ENCODE results near the gene STIMATE.

The STIMATE gene

DNA sequence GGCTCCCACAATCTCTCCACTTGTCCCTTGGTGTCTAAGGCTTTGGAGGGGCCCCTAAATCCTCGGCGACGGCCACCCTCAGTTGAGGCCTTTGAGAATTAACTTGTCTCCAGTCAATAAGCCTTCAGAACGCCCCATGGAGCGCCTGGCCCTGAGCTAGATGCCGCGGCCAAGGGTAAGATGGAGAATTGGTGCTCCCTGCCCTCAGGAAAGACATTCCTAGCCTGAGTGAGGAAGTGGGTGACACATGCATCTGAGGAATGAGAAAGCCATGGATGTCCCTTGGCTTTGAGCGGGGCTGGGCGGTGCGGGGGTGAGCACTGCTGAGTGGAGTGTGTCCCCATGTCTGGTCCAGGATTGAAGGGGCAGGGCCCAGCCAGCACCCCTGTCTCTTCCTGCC lies 80.1 kb downstream of the STIMATE start:
- DNase-seq (ENCODE audit: low read depth in 2 of 2) = no peak

DNA sequence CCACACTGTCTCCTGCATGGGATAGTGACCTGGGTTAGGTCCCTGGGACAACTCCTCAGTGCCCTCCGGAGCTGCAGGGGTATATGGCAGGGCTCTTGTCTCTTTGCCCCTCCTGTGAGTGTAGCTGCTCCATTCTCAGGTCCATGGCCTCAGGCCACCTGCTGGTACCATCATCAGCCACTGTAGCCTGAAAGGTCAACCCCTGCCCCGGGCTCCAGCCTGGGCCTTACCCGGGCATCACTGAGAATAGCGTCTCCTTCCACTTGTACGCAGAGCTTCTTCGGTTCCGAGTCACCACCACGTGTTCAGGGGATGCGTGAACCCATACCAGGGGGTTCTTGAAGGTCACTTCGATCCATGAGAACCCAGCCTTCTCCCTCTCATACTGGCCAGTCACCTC lies 80.7 kb downstream of the STIMATE start:
- DNase-seq (ENCODE audit: low read depth in 2 of 2) = no peak

DNA sequence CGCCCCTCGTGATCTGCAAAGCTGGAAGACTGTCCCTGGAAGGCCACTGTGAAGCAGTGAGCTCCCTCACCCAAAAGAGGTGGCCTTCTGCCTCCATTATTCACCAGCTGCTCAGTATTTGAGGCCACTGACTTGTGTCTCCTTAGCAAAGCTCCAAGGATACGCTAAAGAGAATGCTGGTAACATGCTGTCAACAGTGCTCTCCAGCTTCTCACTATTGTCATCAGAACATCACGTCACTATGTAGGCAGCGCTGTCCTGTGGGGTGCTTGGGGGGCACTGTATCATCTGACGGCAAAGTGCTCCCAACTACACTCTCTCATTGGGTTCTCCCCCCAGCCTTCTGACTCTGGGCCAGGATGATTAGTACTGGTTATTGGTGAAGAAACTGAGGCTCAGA lies 81.1 kb downstream of the STIMATE start:
- DNase-seq (ENCODE audit: low read depth in 2 of 2) = no peak

DNA sequence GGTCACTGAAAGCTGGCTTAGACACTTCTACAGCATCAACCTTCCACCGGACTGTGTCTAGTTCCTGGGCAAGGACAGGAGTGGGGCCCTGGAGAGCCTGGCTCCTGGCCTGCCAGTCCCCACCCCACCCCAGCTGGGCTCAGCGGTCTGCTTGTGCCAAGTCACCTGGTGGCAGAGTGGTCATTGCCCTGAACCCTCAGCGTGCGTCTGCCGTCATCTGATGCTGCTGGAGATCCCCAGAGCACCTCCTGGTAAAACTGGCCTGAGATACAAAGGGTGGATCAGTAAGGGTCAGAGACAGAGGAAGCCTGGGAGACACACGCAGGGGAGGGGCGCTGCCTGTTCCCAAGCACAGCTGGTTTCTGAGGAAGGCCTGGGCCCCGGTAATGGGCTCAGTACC lies 83.5 kb downstream of the STIMATE start:
- no peak for DNase-seq (ENCODE audit: low read depth in 2 of 2)

DNA sequence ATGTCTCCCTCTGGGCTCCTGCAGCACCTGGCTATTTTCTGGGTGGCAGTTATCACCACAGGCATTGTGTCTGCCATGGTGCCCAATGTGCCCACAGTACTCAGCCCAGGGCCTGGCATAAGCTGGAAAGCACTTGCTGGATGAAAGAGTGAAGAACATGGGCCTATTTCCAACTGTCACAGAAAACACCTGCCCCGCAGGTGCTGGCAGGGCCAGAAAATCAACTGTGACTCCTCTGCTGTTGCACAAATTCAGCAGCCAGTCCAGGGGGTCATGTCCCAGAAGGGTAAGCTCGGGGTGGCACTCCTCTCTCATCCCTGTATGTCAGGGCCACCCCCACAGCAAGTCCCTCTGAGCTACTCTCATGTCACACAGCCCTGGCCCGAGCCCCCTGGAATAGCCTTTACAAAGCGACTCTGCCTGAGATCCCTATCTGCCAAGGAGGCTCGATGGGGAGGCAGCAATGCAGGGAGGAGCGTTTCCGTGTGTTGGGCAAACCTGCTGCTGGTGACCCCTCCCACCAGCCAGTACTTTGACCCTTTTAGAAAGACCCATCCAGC lies 85.8 kb downstream of the STIMATE start:
- DNase-seq (ENCODE audit: low read depth in 2 of 2) = no peak

DNA sequence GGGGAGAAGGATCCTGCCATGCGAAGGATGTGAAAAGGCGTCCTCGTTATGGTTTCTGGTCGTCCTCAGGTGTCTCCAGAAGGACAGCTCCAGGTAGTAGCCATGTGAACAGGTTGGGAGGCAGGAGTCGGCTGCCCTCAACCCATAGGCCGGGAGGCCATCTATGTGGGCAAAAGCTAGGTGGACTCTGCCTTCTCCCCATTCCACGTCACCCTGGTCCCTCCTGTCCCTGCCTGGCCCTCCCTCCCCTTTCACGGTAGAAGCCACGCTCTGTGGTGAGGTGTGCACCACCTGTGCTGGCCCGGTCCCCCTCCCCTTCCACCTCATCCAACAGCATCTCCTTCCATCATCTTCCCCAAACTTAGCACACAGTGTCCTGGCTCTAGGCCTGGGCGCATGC lies 86.4 kb downstream of the STIMATE start:
- no peak for DNase-seq (ENCODE audit: low read depth in 2 of 2)

DNA sequence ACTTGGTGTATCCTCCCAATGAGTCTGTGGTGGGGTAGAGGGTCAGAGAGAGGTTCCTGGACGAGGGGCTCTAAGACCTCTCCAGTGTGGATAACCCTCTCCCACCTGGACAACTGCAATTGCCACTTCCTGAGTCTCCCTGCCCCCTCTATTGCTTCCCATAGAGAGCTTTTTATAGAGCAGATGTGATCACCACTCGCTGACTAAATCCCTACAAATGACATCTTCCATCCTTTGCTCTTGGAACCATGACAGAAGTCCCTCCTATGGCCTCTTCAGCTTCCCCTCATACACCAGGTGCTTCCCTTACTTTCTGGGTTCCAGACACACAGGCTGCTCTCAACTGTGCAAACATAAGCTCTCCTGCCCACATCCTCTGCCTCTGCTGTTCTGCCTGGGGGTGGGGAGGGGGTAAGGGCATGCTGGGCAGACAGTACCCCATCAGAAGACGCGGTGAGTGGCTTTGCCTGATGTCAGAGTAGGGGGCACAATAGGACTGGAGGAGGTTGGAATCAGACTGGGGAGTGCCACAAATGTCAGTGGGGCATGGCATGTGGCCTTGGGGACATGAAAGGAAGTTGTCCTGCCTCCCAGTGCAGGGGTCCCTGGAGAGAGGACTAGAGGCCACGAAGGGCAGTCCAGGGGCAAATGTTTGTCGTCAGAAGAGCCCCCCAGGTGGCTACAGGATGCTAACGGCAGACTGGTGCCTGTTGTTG lies 87.5 kb downstream of the STIMATE start:
- no peak for DNase-seq (ENCODE audit: low read depth in 2 of 2)

DNA sequence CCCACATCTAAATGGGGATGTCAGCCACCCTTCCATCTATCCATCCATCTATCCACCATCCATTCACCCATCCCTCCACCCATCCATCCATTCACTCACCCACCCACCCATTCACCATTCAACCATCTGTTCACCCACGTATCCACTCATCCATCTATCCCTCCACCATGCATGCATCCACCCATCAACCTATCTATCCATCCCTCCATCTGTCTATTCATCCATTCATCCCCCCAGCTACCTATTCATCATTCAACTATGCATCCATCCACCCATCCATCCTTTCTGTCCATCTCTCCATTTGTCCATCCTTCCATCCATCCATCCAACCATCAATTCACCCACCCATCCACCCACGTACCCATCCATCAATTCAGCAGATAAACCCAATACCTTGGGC lies 88.2 kb downstream of the STIMATE start:
- DNase-seq (ENCODE audit: low read depth in 2 of 2) = no peak

DNA sequence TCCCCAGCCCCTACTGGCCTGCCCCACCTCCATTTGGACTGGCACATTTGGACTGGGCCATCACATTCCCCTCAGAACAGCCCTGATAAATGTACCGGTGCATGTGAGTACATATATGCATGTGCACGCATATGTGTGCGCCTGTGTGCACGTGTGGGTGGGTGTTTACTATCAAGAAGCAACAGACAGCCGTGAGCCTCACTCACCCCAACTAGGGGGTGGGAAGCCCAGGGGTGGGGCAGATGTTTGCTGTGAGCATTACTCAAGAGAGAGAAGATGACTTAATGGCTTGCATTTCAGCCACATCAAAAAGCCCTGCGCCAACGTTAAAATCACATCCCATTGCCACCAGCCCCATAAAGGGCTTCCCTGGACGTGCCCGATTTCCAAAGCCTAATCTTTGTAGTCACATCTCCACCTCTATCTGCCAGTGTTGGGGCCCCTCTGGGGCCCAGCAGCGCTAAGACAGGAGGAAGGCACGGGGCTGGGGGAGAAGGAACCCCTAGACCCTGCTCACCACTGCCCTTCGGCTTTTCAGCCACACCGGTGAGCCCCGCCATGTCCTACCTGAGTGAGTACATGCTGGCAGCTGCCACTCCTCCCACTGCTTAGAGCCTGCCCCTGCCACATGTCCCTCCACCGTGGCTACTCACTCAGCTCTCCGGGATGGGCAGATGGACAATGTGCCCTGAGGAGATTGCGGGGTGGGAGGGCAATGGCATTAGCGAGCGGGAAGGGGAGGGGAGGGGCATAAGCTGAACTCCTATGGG lies 91.9 kb downstream of the STIMATE start:
- DNase-seq (ENCODE audit: low read depth in 2 of 2) = no peak

DNA sequence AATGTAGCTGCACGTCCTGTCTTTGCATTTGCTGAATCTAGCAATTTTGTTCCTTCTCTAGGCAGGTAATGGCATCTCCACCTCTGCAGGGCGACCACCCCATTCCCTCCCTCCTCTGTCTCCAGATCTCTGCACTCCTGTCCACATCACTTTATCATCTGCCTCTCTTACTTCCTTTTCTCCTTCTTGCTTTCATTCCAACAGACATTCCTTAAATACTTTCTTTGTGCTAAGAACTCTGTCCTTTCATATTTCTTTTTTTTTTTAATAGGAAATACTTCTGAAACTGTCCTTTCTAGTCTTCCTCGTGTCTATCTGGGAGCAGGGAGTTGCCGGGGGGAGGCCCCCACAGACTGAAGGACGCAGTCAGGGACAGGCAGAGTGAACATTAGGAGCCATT lies 95.5 kb downstream of the STIMATE start:
- no peak for DNase-seq (ENCODE audit: low read depth in 2 of 2)

DNA sequence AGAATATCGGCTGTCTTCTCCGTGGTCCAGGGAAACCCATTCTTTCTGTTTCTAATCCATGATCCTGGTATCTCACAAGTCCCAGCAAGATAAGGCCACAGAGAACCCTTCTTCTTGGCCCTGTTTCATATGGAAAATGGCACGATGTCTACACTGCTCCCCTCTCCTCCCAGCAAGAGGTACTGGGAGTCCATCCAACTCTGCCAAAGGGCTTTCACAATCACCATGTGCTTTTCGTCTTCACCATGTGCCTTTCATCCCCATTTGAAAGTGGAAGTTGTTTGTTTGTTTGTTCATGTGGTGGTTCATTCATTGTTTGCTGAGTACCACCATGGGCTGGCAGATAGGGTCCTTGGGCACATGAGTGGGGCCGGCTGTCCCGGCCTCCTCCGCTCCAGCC lies 97.3 kb downstream of the STIMATE start:
- DNase-seq (ENCODE audit: low read depth in 2 of 2) = no peak

DNA sequence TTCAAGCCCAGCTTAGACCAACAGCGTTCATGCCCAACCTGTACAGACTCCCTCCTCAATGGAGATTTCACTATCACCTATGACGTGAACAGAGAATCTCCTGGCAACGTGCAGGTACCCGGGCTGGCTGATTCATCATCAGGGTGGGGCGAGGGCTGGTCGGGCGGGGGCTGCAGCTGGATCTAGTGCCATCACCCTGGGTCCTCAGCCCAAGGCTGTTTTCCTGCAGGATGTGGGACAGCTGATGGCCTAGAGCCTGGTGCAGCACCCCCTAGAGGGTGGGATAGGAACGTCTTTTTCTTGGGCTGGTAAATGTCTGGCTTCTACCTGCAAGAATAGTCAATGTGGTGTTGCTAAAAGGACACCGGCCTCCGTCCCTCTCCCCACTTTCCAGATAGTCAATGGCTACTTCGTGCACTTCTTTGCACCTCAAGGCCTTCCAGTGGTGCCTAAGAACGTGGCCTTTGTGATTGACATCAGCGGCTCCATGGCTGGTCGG lies 98.3 kb downstream of the STIMATE start:
- DNase-seq (ENCODE audit: low read depth in 2 of 2) = no peak

DNA sequence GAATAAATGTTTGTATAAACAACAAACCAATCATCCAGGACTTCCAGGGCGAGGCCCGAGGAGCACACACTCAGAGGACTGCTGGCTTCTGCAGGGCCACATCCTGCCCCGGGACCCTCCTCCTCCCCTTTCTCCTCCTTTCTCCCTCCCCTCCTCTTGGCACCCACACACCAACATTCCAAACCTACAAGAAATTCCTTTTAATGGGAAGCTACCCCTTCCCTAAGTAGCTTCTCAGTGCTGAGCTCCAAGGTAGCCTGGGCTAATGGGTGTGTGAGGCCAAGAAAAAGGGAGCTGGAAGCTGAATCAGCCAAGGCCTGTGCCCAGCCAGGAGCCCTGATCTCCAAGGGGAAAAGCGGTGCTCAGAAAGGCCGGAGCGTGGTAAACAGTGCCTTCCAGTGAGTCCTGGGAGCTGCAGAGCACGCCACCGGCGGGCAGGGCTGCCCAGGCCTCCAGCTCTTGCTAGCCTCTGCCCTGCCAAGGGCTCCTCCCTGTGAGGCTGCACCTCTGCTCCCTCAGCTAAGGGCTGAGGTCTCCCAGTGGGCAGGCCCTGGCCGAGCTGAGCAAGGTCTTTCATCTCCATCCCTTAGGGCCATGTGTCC lies 98.9 kb downstream of the STIMATE start:
- no peak for DNase-seq (ENCODE audit: low read depth in 2 of 2)

DNA sequence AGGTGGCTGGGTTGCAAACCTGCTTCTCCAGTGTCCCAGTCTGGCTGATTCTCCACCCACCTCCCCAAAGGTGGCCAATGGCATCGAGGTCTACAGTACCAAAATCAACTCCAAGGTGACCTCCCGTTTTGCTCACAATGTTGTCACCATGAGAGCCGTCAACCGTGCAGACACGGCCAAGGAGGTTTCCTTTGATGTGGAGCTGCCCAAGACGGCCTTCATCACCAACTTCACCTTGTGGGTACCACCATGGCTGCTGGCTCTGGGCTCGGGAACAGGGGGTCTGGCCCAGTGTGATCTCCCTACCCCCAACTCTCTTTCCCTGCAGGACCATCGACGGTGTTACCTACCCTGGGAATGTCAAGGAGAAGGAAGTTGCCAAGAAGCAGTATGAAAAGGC lies 100.9 kb downstream of the STIMATE start:
- DNase-seq (ENCODE audit: low read depth in 2 of 2) = no peak

DNA sequence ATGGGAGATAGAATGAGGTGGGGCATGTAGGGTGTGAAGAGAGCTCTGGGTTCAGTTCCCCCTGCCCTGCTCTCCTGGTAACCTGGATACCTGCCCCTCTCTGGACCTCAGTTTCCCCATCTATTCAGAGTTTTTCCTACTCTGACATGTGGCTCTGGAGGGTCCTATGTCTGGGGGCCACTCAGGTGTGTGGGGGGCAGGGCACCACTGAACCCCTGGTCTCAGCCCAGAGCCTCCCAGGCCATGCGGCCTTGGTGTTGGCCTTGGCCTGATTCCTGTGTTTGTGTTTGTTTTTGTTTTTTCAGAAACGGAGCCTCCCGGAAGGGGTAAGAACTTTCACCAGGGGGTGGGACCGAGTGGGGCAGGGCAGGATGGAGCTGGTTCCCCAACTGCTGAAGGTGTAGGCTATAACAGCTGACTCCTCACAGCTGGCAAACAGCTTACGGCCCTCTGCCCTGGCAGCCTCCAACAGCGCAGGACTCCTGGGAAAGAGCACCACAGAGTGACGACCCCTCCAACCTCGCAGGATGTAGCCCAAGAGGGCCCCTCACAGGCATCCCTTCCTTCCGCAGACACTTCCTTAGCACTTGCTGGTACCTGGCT lies 101.9 kb downstream of the STIMATE start:
- DNase-seq (ENCODE audit: low read depth in 2 of 2) = no peak

DNA sequence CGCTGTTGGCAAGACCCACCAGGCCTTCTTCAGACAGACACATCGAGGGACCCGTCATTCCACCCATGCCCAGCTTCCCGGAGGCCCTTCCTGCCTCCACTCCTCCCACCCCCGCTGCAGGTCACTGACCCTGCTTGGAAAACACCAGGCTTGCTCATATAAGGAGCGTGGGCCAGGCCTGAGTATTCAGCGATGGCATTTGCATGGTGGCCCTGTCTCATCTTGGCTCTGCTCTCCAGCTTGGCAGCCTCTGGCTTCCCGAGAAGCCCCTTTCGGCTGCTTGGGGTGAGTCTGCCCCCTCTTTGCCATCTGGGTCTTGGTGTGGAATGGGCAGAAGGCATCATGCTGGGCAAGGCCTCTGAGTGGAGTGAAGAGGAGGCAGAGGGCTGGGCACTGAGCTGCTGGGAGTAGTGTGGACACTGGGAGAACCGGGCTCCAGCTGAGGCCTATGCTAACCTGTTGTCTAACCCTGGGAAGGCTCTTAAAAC lies 102.7 kb downstream of the STIMATE start, which contains the start of gene ITIH3:
ITIH3 (plus strand) TSS at position 185 of the 488 bp plus-strand sequence; CDS start at position 193, 8 bp downstream.
- no peak for DNase-seq (ENCODE audit: low read depth in 2 of 2)

DNA sequence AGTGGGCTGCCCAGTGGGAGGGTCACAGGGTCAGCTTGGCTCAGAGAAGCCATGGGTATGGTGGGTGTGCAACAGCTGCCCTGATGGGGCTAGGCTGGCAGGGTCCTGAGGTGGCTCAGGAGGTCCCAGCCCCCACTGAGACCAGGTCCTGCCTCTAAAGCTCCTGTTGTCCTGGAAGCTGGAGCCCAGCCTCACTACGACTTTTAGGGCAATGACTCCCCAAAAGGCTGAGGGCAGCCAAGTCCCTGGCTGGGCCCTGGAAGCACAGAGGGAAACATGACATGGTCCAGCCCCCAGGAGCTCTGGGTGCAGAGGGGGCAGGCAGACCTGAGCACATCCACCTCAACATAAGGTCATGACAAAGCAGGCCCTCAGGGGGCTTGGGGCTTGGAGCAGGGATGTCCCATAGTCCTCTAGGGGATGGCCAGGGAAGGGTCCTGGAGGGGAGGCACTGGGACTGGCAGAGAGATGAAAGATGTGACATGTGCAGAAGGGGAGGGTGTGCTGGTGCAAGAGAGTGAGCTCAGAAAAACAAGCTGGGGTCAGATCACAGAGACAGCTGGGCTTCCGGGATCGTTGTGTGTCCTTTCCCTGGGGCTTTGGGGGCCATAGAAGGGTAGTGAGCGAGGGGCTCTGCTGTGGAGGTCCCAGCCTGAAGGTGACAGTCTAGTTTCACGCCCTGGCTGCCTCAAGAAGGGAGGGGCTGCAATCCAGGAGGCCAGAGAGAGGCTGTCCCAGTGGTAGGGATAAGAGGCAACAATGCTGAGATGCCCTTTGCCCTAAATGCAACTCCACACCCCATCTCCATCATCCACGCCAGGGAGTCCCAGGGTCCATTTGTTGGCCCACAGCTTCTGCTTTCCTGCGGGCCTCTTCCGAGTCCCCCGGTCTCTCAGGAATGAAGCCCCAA lies 103.4 kb downstream of the STIMATE start:
- DNase-seq (ENCODE audit: low read depth in 2 of 2) = no peak

DNA sequence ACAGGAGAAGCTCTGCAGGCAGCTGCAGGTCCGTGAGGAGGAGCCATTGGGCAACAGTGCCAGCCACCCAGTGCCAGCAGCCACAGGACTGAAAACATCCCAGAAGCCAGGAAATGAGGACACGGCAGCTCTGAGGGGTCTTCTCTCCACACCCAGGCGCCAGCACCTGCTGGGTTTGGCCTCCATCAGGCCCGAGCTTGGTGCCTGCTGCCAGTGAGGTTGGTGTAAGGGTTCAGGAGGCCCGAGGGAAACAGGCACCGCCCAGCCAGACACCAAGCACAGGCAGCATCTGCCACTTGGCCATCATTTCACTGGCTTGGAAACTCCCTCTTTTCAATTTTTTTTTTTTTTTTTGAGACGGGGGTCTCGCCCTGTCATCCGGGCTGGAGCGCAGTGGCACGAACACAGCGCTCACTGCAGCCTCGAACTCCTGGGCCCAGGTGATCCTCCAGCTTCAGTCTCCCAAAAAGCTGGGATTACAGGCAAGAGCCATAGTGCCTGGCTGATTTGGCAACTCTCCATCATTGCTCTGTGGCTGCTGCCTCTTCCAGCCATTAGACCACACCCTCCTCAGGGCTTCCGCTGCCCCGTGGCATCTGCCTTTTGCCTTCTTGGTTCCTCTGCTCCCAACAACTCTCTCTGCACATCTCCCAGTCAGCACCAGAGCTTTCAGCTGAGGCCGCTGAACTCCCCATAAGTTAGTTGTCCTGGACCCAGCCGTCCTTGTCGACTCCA lies 104.2 kb downstream of the STIMATE start:
- DNase-seq (ENCODE audit: low read depth in 2 of 2) = no peak

DNA sequence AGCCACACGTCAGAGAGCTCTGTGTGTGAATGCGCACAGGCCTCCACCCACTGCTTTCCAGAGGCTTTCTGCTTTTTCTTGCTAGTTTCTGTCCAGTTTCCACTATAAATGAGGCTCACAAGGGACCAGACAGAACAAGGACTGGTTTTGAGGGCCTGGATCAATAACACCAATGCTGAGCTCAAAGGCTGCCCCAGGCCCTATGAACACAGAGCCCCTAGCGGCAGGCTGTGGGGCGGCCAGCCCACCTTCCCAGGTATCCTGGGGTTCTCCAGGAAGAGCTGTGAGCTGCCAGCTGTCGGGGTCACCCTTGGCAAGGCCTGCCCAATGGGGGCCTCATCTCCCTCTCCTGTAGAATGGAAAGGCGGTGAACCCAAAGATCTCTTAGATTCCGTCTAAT lies 104.9 kb downstream of the STIMATE start:
- no peak for DNase-seq (ENCODE audit: low read depth in 2 of 2)

DNA sequence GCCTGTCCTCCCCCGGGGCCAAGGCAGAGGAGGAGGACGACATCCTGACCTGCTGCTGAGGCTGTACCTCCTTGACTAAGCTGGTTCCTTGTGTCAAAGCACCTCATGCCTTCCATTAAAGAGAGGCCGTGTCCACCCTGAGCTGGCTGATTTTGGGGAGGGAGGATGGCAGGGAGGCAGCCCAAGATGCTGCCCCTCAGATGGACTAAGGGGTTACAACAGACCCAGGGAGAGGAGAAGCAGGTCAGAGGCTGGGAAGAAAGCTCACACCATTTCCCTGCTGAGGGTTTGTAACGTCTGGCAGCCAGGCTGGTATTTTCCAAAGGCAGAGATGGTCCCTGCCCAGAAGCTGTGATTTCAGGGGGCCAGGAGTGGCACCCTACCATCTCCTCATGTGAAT lies 105.4 kb downstream of the STIMATE start:
- no peak for DNase-seq (ENCODE audit: low read depth in 2 of 2)

All from stimulated activated CD8-positive, alpha-beta memory T cell treated with anti-CD3 and anti-CD28 coated beads, Interleukin-15, amount 100 ng/mL, for 4 hours (primary cell).